ENCODE results near the gene PIWIL1.

DNA sequence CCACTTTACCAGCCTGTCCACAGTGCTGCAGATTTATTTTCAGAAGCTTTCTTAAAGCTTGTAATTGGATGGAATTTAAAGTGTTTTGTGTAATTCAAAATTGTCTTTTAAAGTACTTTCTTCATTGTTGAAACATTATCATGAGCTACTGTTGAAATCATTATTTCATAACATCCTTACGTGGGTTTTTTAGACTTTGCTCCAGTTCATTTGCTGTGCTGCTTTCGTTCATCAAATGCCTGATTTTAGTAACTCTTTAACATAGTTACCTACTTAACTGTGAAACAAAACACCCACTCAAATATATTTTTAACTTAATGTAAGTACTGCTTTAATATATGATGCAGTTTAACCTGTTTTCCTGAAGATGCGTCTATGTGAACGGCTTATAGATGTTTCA is 47.5 kb downstream of the PIWIL1 start:
- TF ChIP-seq TAF1 (IDR thresholded peaks at IDR 0.05; ENCODE audit: borderline replicate concordance, insufficient read depth, low read length) (no peak), POLR2AphosphoS5 (IDR thresholded peaks at IDR 0.05; ENCODE audit: low read depth, low read length) (no peak)
- TF ChIP-seq, protein P1, sequence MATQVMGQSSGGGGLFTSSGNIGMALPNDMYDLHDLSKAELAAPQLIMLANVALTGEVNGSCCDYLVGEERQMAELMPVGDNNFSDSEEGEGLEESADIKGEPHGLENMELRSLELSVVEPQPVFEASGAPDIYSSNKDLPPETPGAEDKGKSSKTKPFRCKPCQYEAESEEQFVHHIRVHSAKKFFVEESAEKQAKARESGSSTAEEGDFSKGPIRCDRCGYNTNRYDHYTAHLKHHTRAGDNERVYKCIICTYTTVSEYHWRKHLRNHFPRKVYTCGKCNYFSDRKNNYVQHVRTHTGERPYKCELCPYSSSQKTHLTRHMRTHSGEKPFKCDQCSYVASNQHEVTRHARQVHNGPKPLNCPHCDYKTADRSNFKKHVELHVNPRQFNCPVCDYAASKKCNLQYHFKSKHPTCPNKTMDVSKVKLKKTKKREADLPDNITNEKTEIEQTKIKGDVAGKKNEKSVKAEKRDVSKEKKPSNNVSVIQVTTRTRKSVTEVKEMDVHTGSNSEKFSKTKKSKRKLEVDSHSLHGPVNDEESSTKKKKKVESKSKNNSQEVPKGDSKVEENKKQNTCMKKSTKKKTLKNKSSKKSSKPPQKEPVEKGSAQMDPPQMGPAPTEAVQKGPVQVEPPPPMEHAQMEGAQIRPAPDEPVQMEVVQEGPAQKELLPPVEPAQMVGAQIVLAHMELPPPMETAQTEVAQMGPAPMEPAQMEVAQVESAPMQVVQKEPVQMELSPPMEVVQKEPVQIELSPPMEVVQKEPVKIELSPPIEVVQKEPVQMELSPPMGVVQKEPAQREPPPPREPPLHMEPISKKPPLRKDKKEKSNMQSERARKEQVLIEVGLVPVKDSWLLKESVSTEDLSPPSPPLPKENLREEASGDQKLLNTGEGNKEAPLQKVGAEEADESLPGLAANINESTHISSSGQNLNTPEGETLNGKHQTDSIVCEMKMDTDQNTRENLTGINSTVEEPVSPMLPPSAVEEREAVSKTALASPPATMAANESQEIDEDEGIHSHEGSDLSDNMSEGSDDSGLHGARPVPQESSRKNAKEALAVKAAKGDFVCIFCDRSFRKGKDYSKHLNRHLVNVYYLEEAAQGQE (IDR thresholded peaks at IDR 0.05; ENCODE audit: insufficient read depth in 1 of 2, low read depth in 2 of 2, low read length in 2 of 2), result no peak
